Measurements from ENCODE around the gene ZFP36L1.
A peak's percentile ranks its signal among the peaks of the same experiment; 100 is the strongest.

Gene ZFP36L1

DNA sequence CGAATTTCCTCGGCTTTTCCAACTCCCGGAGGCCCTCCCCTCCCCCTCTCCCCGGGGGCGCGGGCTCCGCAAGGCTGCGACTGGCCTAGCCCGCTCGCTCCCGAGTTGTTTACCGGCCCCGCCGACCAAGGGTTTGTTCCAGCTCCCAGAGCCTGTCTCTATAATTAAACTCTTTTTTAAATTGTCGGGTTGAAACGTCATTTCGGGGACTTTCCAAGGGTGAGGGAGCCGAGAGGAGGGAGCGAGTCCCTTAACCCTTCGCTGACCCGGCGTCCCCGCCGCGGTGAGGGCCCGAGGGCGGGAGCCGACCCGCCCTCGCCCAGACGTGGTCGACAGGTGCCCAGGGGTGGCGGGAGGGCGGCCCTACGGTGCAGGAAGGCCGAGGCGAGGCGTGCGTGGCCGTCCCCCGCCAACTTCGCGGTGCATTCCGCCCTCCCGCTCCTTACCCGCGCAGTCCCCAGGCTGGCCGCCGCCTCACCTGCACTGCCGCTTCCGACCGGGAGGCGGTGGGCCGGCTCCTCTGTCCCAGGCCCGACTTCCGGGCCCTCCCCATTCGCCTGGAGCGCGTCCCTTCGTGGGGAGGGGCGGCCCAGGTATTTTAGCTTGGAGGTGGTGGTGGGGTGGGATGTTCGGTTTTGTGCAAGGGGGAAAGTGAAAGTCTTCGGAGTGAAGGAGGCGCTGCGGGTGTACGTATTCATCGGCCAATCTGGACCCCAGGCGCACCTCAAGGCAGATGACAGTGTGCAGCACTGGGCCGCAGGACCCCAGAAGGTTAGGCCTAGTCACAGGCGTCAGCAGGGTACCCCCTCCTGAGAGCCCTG lies 2.9 kb upstream of the ZFP36L1 start:
- Mint-ChIP-seq H3K36me3 (ENCODE audit: low read depth) (peaks cover 23% of the 10 kb centered on the region), H3K27ac (peak overlapping the region; percentile 99), H3K4me3 (peak overlapping the region; percentile 90), H3K4me1 (ENCODE audit: low read depth) (peaks cover 36% of the 10 kb centered on the region), H3K27me3 (ENCODE audit: low read depth) (no peaks in the 10 kb centered on the region), H3K9me3 (peaks cover 15% of the 10 kb centered on the region)

GRCh38 chr14:68794851-68795596 lies 2.2 kb upstream of the ZFP36L1 start:
- peaks cover 28% of the 10 kb centered on the region for H3K36me3 Mint-ChIP-seq (ENCODE audit: low read depth)
- peaks cover 10% of the 10 kb centered on the region for H3K9me3 Mint-ChIP-seq
- H3K4me3 Mint-ChIP-seq: peak overlapping the region; percentile 91
- no peaks in the 10 kb centered on the region for H3K27me3 Mint-ChIP-seq (ENCODE audit: low read depth)
- H3K4me1 Mint-ChIP-seq (ENCODE audit: low read depth): peaks cover 36% of the 10 kb centered on the region
- peak overlapping the region; percentile 99 for H3K27ac Mint-ChIP-seq

- Mint-ChIP-seq H3K9me3 (peaks cover 6% of the 10 kb centered on the region), H3K36me3 (ENCODE audit: low read depth) (peaks cover 36% of the 10 kb centered on the region), H3K27ac (peak overlapping the region; percentile 99), H3K4me3 (peak overlapping the region; percentile 91), H3K27me3 (ENCODE audit: low read depth) (no peaks in the 10 kb centered on the region), H3K4me1 (ENCODE audit: low read depth) (peaks cover 40% of the 10 kb centered on the region)
Observed at GRCh38 chr14:68794130-68794850, 1.4 kb upstream of the ZFP36L1 start.

DNA sequence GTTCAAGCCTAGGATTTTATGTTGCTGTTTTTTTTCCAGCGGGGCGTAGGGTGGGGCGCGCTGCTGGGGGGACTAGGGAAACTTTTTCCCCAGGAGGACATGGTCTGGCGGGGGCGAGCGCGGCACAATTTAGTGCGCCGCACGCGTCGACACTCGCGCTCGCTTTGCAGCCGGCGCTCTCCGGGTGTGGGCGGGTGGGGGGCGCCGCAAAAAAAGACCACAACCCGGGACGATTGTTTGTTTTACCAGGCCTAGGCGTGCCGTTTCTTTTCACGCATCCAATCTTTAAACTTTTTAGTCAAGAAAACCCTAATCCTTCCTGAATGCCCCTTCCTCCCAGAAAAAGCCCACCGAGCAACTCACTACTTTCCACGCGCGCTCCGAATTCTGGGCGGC lies 865 bp upstream of the ZFP36L1 start:
- Mint-ChIP-seq H3K4me1 (ENCODE audit: low read depth) (peaks cover 44% of the 10 kb centered on the region), H3K27me3 (ENCODE audit: low read depth) (no peaks in the 10 kb centered on the region), H3K36me3 (ENCODE audit: low read depth) (peaks cover 37% of the 10 kb centered on the region), H3K9me3 (peaks cover 2% of the 10 kb centered on the region), H3K27ac (peak overlapping the region; percentile 99), H3K4me3 (peak overlapping the region; percentile 91)

DNA sequence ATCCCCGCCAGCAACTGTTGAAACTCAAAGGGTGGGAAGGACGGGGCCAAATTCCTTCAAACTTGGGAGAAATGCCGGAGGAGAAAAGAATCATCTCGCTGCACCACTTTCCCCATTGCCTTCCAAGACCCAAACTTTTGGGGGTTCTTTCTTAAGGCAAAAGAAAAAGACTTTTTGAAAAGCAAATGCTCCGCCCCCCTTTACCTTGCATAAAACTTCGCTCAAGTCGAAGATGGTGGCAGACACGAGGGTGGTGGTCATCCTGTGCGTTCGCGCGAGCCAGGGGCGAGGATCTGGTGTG lies 239 bp downstream of the ZFP36L1 start:
- no peaks in the 10 kb centered on the region for H3K27me3 Mint-ChIP-seq (ENCODE audit: low read depth)
- no peaks in the 10 kb centered on the region for H3K9me3 Mint-ChIP-seq
- peak overlapping the region; percentile 99 for H3K27ac Mint-ChIP-seq
- peak overlapping the region; percentile 91 for H3K4me3 Mint-ChIP-seq
- H3K4me1 Mint-ChIP-seq (ENCODE audit: low read depth): peaks cover 48% of the 10 kb centered on the region
- peaks cover 42% of the 10 kb centered on the region for H3K36me3 Mint-ChIP-seq (ENCODE audit: low read depth)

- H3K4me3 Mint-ChIP-seq: peak overlapping the region; percentile 91
- peaks cover 48% of the 10 kb centered on the region for H3K4me1 Mint-ChIP-seq (ENCODE audit: low read depth)
- peaks cover 48% of the 10 kb centered on the region for H3K36me3 Mint-ChIP-seq (ENCODE audit: low read depth)
- H3K27ac Mint-ChIP-seq: peak overlapping the region; percentile 99
- H3K27me3 Mint-ChIP-seq (ENCODE audit: low read depth): no peaks in the 10 kb centered on the region
- H3K9me3 Mint-ChIP-seq: no peaks in the 10 kb centered on the region
Observed at GRCh38 chr14:68791902-68792677, 777 bp downstream of the ZFP36L1 start.

DNA sequence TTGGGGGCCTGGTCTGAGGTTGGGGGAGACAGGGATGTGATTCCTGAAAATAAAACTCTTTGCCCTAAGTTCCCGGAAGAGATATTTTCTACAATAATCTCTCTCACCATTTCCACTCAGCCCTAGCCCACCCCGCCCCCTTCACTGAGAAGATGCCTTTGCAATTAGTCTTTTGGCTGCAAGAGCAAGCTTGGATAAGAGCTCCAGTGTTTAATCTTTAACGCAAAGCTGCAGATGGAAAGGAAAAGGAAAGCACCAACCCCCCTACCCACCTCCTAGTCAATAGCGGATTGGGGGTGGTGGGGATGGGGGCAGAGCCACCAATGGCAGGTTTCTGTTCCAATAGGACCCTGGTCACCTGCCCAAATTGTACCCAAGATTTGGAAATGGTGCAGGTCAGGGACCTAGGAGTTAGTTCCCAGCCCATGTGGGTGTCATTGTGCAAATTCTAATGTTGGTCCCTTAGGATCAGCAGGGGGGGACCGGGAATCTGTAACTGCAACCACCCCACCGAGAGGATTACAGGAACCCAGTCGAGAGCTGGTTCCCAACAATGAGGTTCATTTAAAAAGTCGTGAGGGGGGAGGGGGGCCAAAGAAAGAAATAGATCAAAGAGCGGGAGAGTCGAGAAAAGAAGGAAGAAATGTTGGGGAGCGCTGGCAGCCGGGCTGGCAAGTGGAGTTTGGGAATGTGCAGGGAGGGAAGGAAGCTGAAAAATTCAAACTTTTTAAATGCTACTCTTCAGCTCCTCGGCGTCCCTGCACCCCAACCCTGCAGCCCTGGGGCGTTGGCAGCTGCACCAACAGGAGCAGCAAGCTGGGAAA lies 1.6 kb downstream of the ZFP36L1 start:
- Mint-ChIP-seq H3K27me3 (ENCODE audit: low read depth) (no peaks in the 10 kb centered on the region), H3K9me3 (no peaks in the 10 kb centered on the region), H3K4me3 (peak overlapping the region; percentile 91), H3K36me3 (ENCODE audit: low read depth) (peaks cover 50% of the 10 kb centered on the region), H3K27ac (peak overlapping the region; percentile 99), H3K4me1 (ENCODE audit: low read depth) (peaks cover 50% of the 10 kb centered on the region)

GRCh38 chr14:68790644-68791077 lies 2.2 kb downstream of the ZFP36L1 start:
- Mint-ChIP-seq H3K27me3 (ENCODE audit: low read depth) (no peaks in the 10 kb centered on the region), H3K36me3 (ENCODE audit: low read depth) (peaks cover 53% of the 10 kb centered on the region), H3K4me3 (peak overlapping the region; percentile 91), H3K4me1 (ENCODE audit: low read depth) (peaks cover 52% of the 10 kb centered on the region), H3K27ac (peak overlapping the region; percentile 99), H3K9me3 (no peaks in the 10 kb centered on the region)

DNA sequence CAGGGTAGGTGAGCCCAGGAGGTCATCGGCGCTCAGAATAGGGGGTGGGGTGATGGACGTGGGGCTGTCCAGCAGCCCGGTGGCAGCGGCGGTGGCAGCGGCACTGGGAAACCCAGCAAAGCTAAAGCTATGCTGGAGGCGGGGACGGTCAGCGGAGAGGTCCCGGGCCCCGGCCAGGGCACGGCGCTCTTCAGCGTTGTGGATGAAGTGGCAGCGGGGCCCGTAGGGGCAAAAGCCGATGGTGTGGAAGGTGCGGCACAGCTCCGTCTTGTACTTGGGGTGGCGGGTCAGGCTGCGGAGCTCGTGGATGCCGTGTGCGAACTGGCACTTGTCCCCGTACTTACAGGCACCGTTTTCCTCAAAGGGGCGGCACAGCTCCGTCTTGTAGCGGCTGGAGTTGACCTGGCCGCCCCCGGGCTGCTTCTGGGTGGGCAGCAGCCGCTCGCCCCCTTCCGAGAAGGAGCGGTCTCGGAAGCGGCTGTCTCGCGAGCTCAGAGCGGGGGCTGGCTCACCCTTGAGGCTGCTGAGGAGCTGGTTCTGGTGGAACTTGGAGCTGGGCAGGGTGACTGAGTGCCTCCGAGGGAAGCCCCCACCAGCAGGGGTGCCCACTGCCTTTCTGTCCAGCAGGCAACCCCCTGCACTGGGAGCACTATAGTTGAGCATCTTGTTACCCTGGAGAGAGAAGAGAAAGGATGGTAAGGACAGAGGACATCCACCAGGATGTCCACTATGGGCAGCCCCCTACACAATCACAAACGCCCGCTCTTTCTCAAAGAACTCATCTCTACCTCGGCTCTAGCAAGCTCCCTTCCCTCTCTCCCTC lies 2.8 kb downstream of the ZFP36L1 start:
- Mint-ChIP-seq H3K36me3 (ENCODE audit: low read depth) (peaks cover 52% of the 10 kb centered on the region), H3K4me1 (ENCODE audit: low read depth) (peaks cover 58% of the 10 kb centered on the region), H3K27ac (peak overlapping the region; percentile 99), H3K9me3 (no peaks in the 10 kb centered on the region), H3K27me3 (ENCODE audit: low read depth) (no peaks in the 10 kb centered on the region), H3K4me3 (peak overlapping the region; percentile 91)

DNA sequence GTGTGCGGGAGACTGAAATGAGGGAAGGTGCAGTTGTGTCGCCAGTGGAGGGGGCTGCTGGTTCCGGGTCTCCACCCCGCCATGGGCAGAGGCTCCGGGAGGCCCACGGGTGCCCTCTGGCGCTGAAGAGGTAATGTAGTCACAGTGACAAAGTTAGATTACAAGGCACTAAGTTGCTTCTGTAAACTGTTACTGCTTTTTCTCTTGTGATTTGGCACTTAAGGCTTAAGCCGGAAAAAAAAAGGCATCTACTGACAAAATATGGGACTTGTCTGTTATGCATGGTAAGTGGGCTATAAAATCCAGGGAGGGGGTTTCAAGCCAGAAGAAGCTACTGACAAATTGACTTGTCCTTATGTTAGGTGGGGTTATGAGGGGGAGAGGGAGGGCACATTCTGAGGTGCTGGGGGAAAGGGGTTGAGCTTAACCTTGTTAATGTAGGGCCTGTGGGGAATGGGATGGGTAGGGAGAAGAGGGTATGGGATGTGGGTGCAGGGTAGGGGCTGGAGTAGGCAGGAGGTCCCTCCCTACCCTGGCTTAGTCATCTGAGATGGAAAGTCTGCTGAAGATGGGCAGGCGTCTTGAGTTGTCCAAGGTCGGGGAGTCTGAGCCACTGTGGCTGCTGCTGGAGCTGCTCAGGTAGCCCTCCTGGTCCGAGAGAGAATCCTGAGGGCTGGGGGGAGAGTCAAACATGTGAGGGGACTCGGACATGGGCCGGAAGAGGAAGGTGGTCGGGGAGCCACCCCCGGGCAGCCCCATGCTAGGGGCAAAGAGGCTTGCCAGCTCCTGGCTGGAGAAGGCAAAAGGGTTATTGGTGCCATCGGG lies 3.7 kb downstream of the ZFP36L1 start:
- Mint-ChIP-seq H3K9me3 (no peaks in the 10 kb centered on the region), H3K27ac (peak overlapping the region; percentile 99), H3K4me3 (peak overlapping the region; percentile 91), H3K27me3 (ENCODE audit: low read depth) (no peaks in the 10 kb centered on the region), H3K36me3 (ENCODE audit: low read depth) (peaks cover 51% of the 10 kb centered on the region), H3K4me1 (ENCODE audit: low read depth) (peaks cover 55% of the 10 kb centered on the region)

DNA sequence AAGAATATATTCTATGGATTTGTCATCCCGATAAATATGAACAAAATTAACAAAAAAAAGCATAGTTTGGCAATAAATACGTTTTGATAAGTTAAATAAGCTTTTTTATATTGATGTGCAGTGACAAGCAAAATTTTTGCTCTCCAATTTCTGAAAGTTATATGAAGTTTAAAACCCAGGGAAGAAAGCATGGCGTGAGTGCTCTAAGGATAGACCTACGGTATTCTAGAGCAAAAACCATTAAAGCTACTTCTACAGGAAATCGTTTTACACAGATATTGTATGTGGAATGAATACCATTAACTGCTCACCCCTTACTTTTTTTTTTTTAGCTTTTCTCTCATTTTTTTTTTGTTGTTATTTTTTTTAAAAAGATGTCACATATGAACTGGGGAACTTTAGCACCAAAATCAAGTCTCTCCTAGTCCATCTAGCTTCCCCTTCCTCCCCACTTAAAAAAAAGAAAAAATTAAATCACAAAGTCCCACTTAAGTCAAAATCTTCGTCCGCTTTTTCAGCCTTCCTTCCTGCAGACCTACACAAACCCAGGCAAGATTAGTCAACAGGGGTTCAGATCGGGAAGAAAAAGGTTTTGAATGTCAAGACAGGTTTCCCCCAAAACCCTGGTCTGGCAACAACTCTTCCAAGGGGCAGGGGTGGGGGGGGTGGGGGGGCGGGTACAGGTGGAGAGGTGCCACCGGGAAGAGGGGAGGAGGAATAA lies 4.4 kb downstream of the ZFP36L1 start:
- Mint-ChIP-seq H3K36me3 (ENCODE audit: low read depth) (peaks cover 51% of the 10 kb centered on the region), H3K27ac (peak overlapping the region; percentile 99), H3K4me3 (peak overlapping the region; percentile 91), H3K9me3 (no peaks in the 10 kb centered on the region), H3K4me1 (ENCODE audit: low read depth) (peaks cover 51% of the 10 kb centered on the region), H3K27me3 (ENCODE audit: low read depth) (no peaks in the 10 kb centered on the region)
